H1 (cell line): ENCODE measurements around the gene TLL2. TPM values are rescaled to one million over a fixed set of nuclear protein-coding genes. Genes with fewer than 3 reads are reported as not detected.

Source experiments
- CTCF ChIA-PET: fragments of 300-600 bp; sonication (Branson Sonifier 250); formaldehyde crosslinking; loops from one replicate; lab custom pipeline; 2021; ENCODE audit not compliant: partially characterized antibody; lab: Charles Lee
- POLR2A ChIA-PET: fragments of 300-600 bp; sonication (Branson Sonifier 250); formaldehyde crosslinking; loops from one replicate; lab custom pipeline; 2021; ENCODE audit warnings: inconsistent platforms; ENCODE audit not compliant: partially characterized antibody; lab: Charles Lee
- DNase-seq, 2 experiments: peaks; one replicate each; pipeline versions ENCODE4 v3.0.0 to v3.0.0-alpha.2; 2010 to 2022; ENCODE audit warnings: low spot score in 2 of 2, low read depth in 1 of 2, mixed read lengths in 1 of 2
- FAIRE-seq: peaks from 2 replicates; lab custom pipeline; 2011; peaks lifted over from hg19 to GRCh38; lab: Jason Lieb, UNC
- H2AFZ ChIP-seq: 2 replicates; pipeline ENCODE4 v1.8.1; 2012; ENCODE audit warnings: low read length, inconsistent platforms
- H2AK5ac ChIP-seq: 2 replicates; pipeline ENCODE4 v1.6.1; 2013; ENCODE audit warnings: low read depth, low read length
- H2BK120ac ChIP-seq: replicated peaks from 2 replicates; pipeline ENCODE3; 2013; ENCODE audit warnings: low read depth, low read length, inconsistent platforms
- H2BK12ac ChIP-seq: 2 replicates; pipeline ENCODE4 v1.6.1; 2013; ENCODE audit warnings: low read depth, low read length
- H2BK15ac ChIP-seq: 2 replicates; pipeline ENCODE4 v1.6.1; 2013; ENCODE audit warnings: low read length
- H2BK20ac ChIP-seq: 2 replicates; pipeline ENCODE4 v1.6.1; 2013; ENCODE audit warnings: low read length
- H2BK5ac ChIP-seq: 2 replicates; pipeline ENCODE4 v1.6.1; 2013; ENCODE audit warnings: low read depth, low read length
- H3K14ac ChIP-seq: 2 replicates; pipeline ENCODE4 v1.6.1; 2013; ENCODE audit warnings: inconsistent platforms; ENCODE audit not compliant: insufficient read length
- H3K18ac ChIP-seq: 2 replicates; pipeline ENCODE4 v1.6.1; 2013; ENCODE audit warnings: low read length; ENCODE audit errors: extremely low read depth
- H3K23ac ChIP-seq: 2 replicates; pipeline ENCODE4 v1.6.1; 2013; ENCODE audit warnings: inconsistent platforms; ENCODE audit not compliant: insufficient read length
- H3K23me2 ChIP-seq: 2 replicates; pipeline ENCODE4 v1.6.1; 2013; ENCODE audit warnings: low read depth, low read length
- H3K27ac ChIP-seq: 2 replicates; pipeline ENCODE4 v1.6.1; 2011; ENCODE audit warnings: low read depth, low read length, inconsistent platforms
- H3K27me3 ChIP-seq, 4 experiments: replicated peaks in 1 of 4; 1 replicate in 1 of 4; 2 replicates in 3 of 4; pipeline versions ENCODE4 v1.6.1 to v1.8.1; 2011 to 2013; ENCODE audit warnings: low read length in 3 of 4, mild to moderate bottlenecking in 3 of 4, inconsistent platforms in 2 of 4, mixed read lengths in 2 of 4, moderate library complexity in 1 of 4; ENCODE audit not compliant: control insufficient read depth in 3 of 4, insufficient read depth in 3 of 4; ENCODE audit errors: extremely low read depth in 1 of 4
- H3K36me3 ChIP-seq, 4 experiments: 2 replicates each; pipeline versions ENCODE4 v1.6.1 to v1.8.1; 2011 to 2013; ENCODE audit warnings: mild to moderate bottlenecking in 4 of 4, low read length in 3 of 4, moderate library complexity in 2 of 4, control low read depth in 1 of 4, inconsistent platforms in 1 of 4; ENCODE audit not compliant: insufficient read depth in 4 of 4, control insufficient read depth in 2 of 4
- H3K4ac ChIP-seq: replicated peaks from 2 replicates; pipeline ENCODE3; 2013; ENCODE audit warnings: low read length, low read depth, mixed read lengths, inconsistent platforms; ENCODE audit not compliant: insufficient read length
- H3K4me1 ChIP-seq, 4 experiments: replicated peaks in 1 of 4; 1 replicate in 1 of 4; 2 replicates in 3 of 4; pipeline versions ENCODE4 v1.6.1 to v1.8.1; 2011 to 2013; ENCODE audit warnings: low read length in 3 of 4, inconsistent platforms in 2 of 4, mixed read lengths in 1 of 4; ENCODE audit not compliant: insufficient read depth in 4 of 4, control insufficient read depth in 3 of 4
- H3K4me2 ChIP-seq, 2 experiments: 2 replicates each; pipeline versions ENCODE4 v1.6.1 to v1.8.1; 2011 to 2013; ENCODE audit warnings: low read depth in 2 of 2, low read length in 2 of 2, control low read depth in 1 of 2, inconsistent platforms in 1 of 2, mild to moderate bottlenecking in 1 of 2; ENCODE audit not compliant: insufficient read depth in 1 of 2
- H3K4me3 ChIP-seq, 4 experiments: fragments of 200-600, 300-600 bp in 1 of 4; sonication (generic), shearing (Covaris generic), sonication (Bioruptor Twin) in 1 of 4; 2 replicates each; pipeline versions ENCODE4 v1.5.1 to v1.8.1; 2011 to 2016; ENCODE audit warnings: low read length in 4 of 4, low read depth in 3 of 4, control low read depth in 2 of 4, inconsistent platforms in 2 of 4, mild to moderate bottlenecking in 2 of 4, mixed read lengths in 1 of 4, moderate library complexity in 1 of 4; ENCODE audit not compliant: insufficient read depth in 2 of 4; ENCODE audit errors: extremely low read depth in 1 of 4
- H3K56ac ChIP-seq: replicated peaks from 2 replicates; pipeline ENCODE3; 2013; ENCODE audit warnings: low read depth, mild to moderate bottlenecking, mixed read lengths, low read length, inconsistent platforms; ENCODE audit not compliant: insufficient read length
- H3K79me1 ChIP-seq: 2 replicates; pipeline ENCODE4 v1.6.1; 2013; ENCODE audit warnings: low read depth, low read length, control low read depth
- H3K79me2 ChIP-seq, 2 experiments: 2 replicates each; pipeline versions ENCODE4 v1.6.1 to v1.8.1; 2012 to 2013; ENCODE audit warnings: low read length in 2 of 2, mild to moderate bottlenecking in 2 of 2, inconsistent platforms in 1 of 2; ENCODE audit not compliant: insufficient read depth in 2 of 2, control insufficient read depth in 1 of 2
- H3K9ac ChIP-seq, 4 experiments: replicated peaks in 1 of 4; 1 replicate in 1 of 4; 2 replicates in 3 of 4; pipeline versions ENCODE4 v1.6.1 to v1.8.1; 2011 to 2013; ENCODE audit warnings: low read depth in 3 of 4, low read length in 3 of 4, control low read depth in 2 of 4, mild to moderate bottlenecking in 2 of 4, moderate library complexity in 2 of 4, inconsistent platforms in 1 of 4; ENCODE audit errors: extremely low read depth in 1 of 4
- H3K9me3 ChIP-seq, 2 experiments: 2 replicates each; pipeline versions ENCODE4 v1.6.1 to v1.8.1; 2012 to 2013; ENCODE audit warnings: mild to moderate bottlenecking in 2 of 2, moderate library complexity in 2 of 2, control low read depth in 1 of 2, inconsistent platforms in 1 of 2, low read depth in 1 of 2, low read length in 1 of 2, mixed read lengths in 1 of 2; ENCODE audit not compliant: insufficient read depth in 2 of 2
- H4K20me1 ChIP-seq, 2 experiments: replicated peaks in 1 of 2; 2 replicates each; pipeline versions ENCODE3 to v1.8.1; 2011 to 2013; ENCODE audit warnings: inconsistent platforms in 2 of 2, low read length in 2 of 2, mild to moderate bottlenecking in 1 of 2; ENCODE audit not compliant: insufficient read depth in 2 of 2, control insufficient read depth in 1 of 2
- H4K5ac ChIP-seq: 2 replicates; pipeline ENCODE4 v1.6.1; 2013; ENCODE audit warnings: low read length, low read depth, mixed read lengths, inconsistent platforms; ENCODE audit not compliant: insufficient read length
- H4K8ac ChIP-seq: 2 replicates; pipeline ENCODE4 v1.8.0; 2013; ENCODE audit warnings: mild to moderate bottlenecking, moderate library complexity, low read length, inconsistent platforms; ENCODE audit not compliant: insufficient read depth; ENCODE audit errors: extremely low read depth
- H4K91ac ChIP-seq: replicated peaks from 2 replicates; pipeline ENCODE3; 2013; ENCODE audit warnings: low read length, mixed read lengths, inconsistent platforms; ENCODE audit not compliant: insufficient read length
- ATF2 ChIP-seq: IDR thresholded peaks from 2 replicates; pipeline ENCODE4 v1.6.1; 2012; ENCODE audit warnings: low read length, inconsistent platforms
- CEBPB ChIP-seq: IDR thresholded peaks from 2 replicates; pipeline ENCODE4 v1.6.1; 2012; ENCODE audit warnings: low read depth, low read length
- EZH2 ChIP-seq: fragments of 200-600 bp; sonication (generic); IDR thresholded peaks from 2 replicates; pipeline ENCODE4 v1.7.1; 2012; ENCODE audit warnings: low read depth, mild to moderate bottlenecking, moderate library complexity, low read length, inconsistent platforms; ENCODE audit not compliant: severe bottlenecking
- SP4 ChIP-seq: IDR thresholded peaks from 2 replicates; pipeline ENCODE4 v1.6.1; 2012; ENCODE audit warnings: low read length, inconsistent platforms
- ZNF274 ChIP-seq: IDR thresholded peaks from 2 replicates; pipeline ENCODE4 v1.7.0; 2012; ENCODE audit warnings: low read length, borderline replicate concordance; ENCODE audit errors: extremely low read depth
- WGBS, 2 experiments: shearing (Covaris generic) in 1 of 2; methylation state at CpG; one replicate each; pipeline versions ENCODE4 v1.1.6 to v1.1.7; 2013 to 2015; ENCODE audit warnings: low lambda C conversion rate in 2 of 2, mixed read lengths in 2 of 2, inconsistent platforms in 1 of 2, low coverage in 1 of 2, missing lambda C conversion rate in 1 of 2; ENCODE audit not compliant: insufficient replicate concordance in 2 of 2, insufficient coverage in 1 of 2, insufficient read length in 1 of 2; ENCODE audit errors: extremely low coverage in 1 of 2, missing lambda C conversion rate in 1 of 2; 5-methylcytosine and 5-hydroxymethylcytosine counted together
- polyA plus RNA-seq, 7 experiments: library from polyadenylated mRNA; depleted of rRNA in 3 of 7; stranded (reverse) in 5 of 7; unstranded in 2 of 7; fragments of >200 nt in 5 of 7; fragments of 200-250 nt in 2 of 7; gene quantifications; 1 replicate in 5 of 7; 2 replicates in 1 of 7; 4 replicates in 1 of 7; pipeline versions ENCODE4 v1.2.1 to v1.2.3, GENCODE V29; 2011 to 2013; ENCODE audit warnings: missing spikeins in 2 of 7, mixed read lengths in 2 of 7
- total RNA-seq: library from RNA; stranded (reverse); fragmentation: NEBNext Ultra II Directional; extraction: Animal tissue kit (Norgen Biotek cat#: 25700); gene quantifications from 2 replicates; pipeline ENCODE4 v1.2.1, GENCODE V29; 2021
- TF ChIP-seq, protein P1 (sequence below), 3 experiments: IDR thresholded peaks; 1 replicate in 2 of 3; 2 replicates in 1 of 3; pipeline versions ENCODE4 v1.5.1 to v1.6.1; 2011; ENCODE audit warnings: low read length in 3 of 3, mild to moderate bottlenecking in 3 of 3, inconsistent platforms in 2 of 3, low read depth in 1 of 3, moderate library complexity in 1 of 3; ENCODE audit not compliant: insufficient read depth in 1 of 3; ENCODE audit errors: control extremely low read depth in 1 of 3

Gene TLL2
- total and polyA plus RNA-seq, 2 of the 8 experiments (the other 6 are each of a cell fraction or from before 2014, with no cell fraction given): 2.4 to 3.2 TPM

GRCh38 chr10:96357038-96357620 is 156.6 kb downstream of the TLL2 start:
- POLR2A ChIA-PET: interaction anchor here (0.6 kb wide), 1 partner anchor 11 kb away, joined by 3 read pairs; no protein-coding TSS in a partner anchor
- CTCF ChIA-PET: interaction anchor here (1.1 to 3.3 kb wide), 7 partner anchors 14 to 40 kb away, joined by 3 to 29 read pairs (median 7); no protein-coding TSS in a partner anchor
- no peak overlapping the region for H3K9ac ChIP-seq

More at GRCh38 chr10:96357038-96357620, 156.6 kb downstream of the TLL2 start:
- 0 out of 2 replicates have a peak, but pooled peaks have one; percentile 22 for TF ChIP-seq CEBPB
- no peak for TF ChIP-seq EZH2
- TF ChIP-seq SP4: no peak
- no peak for TF ChIP-seq ATF2
- TF ChIP-seq, protein P1, sequence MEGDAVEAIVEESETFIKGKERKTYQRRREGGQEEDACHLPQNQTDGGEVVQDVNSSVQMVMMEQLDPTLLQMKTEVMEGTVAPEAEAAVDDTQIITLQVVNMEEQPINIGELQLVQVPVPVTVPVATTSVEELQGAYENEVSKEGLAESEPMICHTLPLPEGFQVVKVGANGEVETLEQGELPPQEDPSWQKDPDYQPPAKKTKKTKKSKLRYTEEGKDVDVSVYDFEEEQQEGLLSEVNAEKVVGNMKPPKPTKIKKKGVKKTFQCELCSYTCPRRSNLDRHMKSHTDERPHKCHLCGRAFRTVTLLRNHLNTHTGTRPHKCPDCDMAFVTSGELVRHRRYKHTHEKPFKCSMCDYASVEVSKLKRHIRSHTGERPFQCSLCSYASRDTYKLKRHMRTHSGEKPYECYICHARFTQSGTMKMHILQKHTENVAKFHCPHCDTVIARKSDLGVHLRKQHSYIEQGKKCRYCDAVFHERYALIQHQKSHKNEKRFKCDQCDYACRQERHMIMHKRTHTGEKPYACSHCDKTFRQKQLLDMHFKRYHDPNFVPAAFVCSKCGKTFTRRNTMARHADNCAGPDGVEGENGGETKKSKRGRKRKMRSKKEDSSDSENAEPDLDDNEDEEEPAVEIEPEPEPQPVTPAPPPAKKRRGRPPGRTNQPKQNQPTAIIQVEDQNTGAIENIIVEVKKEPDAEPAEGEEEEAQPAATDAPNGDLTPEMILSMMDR (IDR thresholded peaks at IDR 0.05; ENCODE audit: control extremely low read depth in 1 of 3, insufficient read depth in 1 of 3, low read depth in 1 of 3, low read length in 3 of 3): no peak
- no peak for TF ChIP-seq ZNF274
- peak overlapping the region; percentile 38; the same call in 1 of the 2 replicates for H2AFZ ChIP-seq
- no peaks in the 10 kb centered on the region for H3K9me3 ChIP-seq
- no peak overlapping the region for H2BK12ac ChIP-seq
- H4K91ac ChIP-seq: no peak overlapping the region
- no peak overlapping the region for H4K5ac ChIP-seq
- H3K23ac ChIP-seq: no peak overlapping the region
- DNase-seq (no peak), FAIRE-seq (no peak)
- no peaks in the 10 kb centered on the region for H4K20me1 ChIP-seq
- no peak overlapping the region for H3K4ac ChIP-seq
- H3K56ac ChIP-seq: no peak overlapping the region
- H3K79me2 ChIP-seq: no peaks in the 10 kb centered on the region
- H3K4me1 ChIP-seq: no peaks in the 10 kb centered on the region
- no peak overlapping the region for H2BK5ac ChIP-seq
- no peak overlapping the region for H3K27ac ChIP-seq
- H2BK120ac ChIP-seq: no peak overlapping the region
- H2AK5ac ChIP-seq: no peak overlapping the region
- no peak overlapping the region for H2BK15ac ChIP-seq
- H3K79me1 ChIP-seq: no peaks in the 10 kb centered on the region
- no peak overlapping the region for H3K4me3 ChIP-seq
- no peak overlapping the region for H2BK20ac ChIP-seq
- H3K27me3 ChIP-seq: no peaks in the 10 kb centered on the region; a peak in 1 of 7 replicates
- H3K36me3 ChIP-seq: no peaks in the 10 kb centered on the region
- H3K18ac ChIP-seq: 0 out of 2 replicates have a peak overlapping the region, but pooled peaks have one; percentile 3
- H4K8ac ChIP-seq: no peak overlapping the region
- H3K14ac ChIP-seq: no peak overlapping the region
- no peak overlapping the region for H3K4me2 ChIP-seq
- H3K23me2 ChIP-seq: no peaks in the 10 kb centered on the region
- WGBS, 2 experiments: 85% methylated on average over 8 of the region's 8 CpGs; no CpG with 5 or more reads in 1 of the 2 experiments
